NCI-H187 (cell line): Measurements from ENCODE around the gene ADD3.

ENCODE experiments used
- DNase-seq, 2 experiments: peaks; one replicate each; lab custom pipeline; 2025; lab: John Stamatoyannopoulos, UW

The ADD3 gene

DNA sequence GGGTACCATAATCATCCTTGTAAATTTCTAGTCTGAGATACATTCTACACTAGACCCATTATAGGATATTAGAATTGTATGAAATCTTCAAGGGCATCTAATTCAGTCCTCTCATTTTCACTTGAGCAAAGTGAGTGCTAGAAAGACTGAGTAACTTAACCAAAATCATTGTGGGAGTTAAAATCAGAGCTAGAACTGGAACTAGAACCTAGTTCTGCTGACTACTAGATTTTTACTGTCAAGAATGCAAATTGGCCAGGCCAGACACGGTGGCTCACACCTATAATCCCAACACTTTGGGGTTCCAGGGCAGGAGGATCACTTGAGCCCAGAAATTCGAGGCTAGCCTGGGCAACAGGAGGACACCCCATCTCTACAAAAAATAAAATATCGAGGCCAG lies 53.9 kb downstream of the ADD3 start:
- DNase-seq, result no peak

DNA sequence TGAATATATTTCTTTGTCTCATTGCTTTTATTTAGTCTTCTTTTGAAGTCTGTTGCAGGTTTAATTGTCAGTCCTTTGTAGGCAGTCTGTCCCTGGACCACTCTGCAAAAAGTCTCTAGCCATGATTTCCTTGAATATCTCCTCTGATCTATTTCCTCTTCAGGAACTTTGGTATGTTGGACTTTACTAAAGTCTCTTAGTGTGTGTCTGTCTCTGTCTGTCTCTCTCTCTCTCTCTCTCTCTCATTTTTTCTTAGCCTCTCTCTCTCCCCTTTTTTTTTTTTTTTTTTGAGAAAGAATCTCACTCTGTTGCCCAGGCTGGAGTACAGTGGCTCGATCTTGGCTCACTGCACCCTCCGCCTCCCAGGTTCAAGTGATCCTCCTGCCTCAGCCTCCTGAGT lies 57.5 kb downstream of the ADD3 start:
- no peak for DNase-seq

GRCh38 chr10:110067960-110068770 lies 60.4 kb downstream of the ADD3 start:
- DNase-seq, result no peak

GRCh38 chr10:110068780-110069179 lies 61.0 kb downstream of the ADD3 start:
- DNase-seq, result no peak

DNA sequence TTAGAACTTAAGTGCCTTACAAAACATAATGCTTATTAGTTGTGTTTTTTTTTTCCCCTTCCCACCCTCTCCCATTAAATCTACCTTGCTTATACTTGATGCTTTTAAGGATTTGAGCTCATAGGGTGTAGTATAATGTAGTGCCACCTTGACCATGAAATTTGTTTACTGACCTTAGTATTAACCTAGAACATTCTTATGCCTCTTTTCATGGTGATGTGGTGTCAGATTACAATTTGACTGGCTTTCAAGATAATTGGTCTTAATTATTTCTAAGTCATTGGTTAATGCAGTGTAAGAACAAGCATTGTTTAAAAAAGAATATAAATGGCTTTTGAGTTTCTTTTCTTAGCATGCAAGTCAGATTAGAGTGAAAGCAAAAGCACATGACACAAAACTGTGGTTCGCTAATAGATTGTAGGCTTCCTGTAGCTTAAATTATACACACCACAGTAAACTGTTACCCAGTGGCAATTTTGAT lies 61.8 kb downstream of the ADD3 start:
- DNase-seq, result no peak

- DNase-seq, result no peak
These were observed 66.1 kb downstream of the ADD3 start for GRCh38 chr10:110073896-110074295.

DNA sequence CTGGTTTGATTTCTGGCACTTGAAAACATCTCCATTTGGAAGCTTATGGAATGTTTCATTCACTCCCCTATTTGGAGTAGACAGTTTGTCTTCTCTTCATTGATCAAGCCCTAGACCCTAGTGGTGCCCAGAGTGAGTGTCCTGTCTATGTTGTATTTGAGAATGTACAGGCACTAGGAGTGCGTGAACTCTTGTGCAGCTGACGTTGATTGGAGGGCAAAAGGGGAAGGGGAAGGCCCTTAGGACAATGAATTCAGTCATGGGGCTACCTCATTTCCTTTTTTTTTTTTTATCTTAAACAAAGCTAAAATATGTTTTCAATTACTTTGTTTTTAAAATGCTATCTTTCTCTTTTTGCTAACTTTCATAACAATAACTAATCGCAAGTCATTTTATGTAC lies 66.5 kb downstream of the ADD3 start:
- DNase-seq, result no peak

DNA sequence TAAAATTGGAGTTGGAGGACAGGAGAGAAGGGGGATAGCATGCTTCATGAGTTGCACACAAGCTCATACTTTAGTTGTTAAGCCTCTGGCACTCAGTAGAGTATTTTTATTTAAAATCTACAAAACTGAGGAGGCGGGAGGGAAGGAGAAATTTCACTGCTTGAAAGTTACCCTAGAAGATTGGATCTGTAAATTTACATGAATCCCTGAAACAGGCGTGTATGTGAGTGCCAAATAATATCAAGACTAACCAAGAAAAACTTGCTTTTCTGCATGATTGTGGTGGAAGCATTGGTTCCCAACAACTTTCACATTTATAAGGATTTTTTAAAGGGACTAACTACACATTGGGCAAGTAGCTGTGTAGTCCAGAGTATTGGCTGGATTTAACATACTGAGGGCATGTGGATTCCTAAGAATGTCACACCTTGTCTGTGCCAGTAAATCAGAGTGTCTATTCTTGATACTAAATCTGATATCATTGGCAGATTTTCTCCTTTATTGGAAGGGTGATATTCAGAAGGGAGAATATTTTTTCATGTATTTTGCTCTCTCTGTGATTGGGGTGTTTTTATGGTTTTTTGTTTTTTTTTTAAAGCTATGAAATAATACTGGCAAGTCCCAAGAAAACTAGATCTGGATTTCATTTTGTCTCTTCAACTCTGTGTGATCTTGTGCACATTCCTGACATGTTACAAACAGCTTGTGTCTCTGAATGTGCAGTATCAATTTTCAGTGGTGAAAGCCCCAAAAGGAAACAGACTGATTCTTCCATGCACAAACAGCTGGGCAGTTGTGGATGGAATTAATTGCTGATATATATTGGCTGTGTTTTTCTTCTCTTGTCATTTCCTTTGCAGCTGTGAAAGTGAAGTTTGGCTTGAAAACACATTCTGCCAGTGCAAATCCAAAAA lies 67.2 kb downstream of the ADD3 start:
- DNase-seq, result no peak

GRCh38 chr10:110075686-110076085 lies 67.9 kb downstream of the ADD3 start:
- no peak for DNase-seq

GRCh38 chr10:110076559-110077318 lies 69.0 kb downstream of the ADD3 start:
- no peak for DNase-seq

DNA sequence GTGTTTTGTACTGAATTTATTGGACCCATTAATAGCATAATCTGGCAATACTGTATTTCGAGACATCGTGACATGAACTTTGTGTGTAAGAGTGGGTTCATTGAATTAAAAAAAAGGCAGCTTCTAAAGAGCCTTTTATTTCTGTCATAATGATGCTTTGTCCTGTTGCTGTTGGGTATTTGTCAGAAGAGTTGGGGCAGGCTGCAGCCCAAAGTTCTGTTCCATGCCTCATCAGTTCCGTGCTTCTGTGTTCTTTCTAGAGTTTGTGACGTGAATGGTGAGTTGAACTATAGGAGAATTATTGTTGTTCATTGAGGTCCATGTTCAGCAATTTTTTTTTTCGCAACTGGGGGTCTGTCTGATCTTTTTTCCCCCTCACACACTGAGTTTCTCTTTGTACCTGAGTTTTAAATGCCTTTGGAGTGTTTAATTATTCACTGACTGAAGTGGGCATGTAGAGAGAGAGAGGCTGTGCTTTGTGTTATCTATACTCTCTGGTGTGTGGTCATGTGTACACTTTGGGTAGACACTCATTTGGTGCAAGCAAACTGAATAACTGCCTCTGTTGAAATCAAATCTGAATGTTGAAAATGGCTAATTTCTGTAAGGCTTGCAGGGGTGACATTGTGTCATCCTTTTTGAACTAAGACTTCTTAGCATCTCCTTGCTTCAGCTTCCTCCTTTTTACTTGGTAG lies 69.8 kb downstream of the ADD3 start:
- DNase-seq, result no peak

GRCh38 chr10:110078317-110078716 lies 70.5 kb downstream of the ADD3 start:
- DNase-seq, result no peak

DNA sequence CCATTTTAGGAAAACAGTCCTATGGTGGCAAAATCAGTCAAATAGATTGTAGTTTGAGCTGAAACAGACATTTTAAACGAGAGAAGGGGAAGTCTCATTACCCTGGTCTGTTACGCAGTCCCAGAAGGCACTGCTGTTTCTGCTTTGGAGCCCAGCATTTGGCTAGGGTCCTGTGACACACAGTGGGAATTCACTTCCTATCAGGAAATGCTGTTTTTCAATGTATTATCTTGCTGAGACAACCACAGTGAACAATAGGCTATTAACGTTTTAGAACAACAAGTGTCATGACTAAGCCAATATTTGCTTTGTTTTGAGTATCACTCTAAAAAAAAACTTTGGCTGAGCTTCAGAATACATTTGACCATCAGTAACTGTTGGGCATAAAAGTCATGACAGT lies 74.1 kb downstream of the ADD3 start:
- no peak for DNase-seq

DNA sequence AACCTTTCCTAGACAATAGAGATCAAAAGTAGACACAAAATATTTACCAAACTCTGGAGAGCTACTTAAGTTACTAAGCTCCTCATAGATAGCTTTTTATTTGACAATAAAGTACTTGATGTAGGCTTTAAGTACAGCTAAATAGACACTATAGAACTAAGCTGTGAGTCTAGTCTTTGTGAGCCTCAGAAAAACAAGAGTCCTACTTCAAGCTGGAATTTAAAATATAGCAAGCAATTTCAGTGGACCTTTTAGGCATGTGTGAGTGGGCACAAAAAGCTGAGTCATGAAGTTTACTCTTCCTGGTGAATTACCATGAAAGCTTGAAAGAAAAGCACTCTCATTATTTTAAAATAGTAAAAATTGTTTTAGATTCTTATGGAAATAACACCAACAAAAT lies 76.1 kb downstream of the ADD3 start:
- peak in 1 of 2 experiments; percentile 12 for DNase-seq

GRCh38 chr10:110087682-110088081 lies 79.9 kb downstream of the ADD3 start:
- no peak for DNase-seq

DNA sequence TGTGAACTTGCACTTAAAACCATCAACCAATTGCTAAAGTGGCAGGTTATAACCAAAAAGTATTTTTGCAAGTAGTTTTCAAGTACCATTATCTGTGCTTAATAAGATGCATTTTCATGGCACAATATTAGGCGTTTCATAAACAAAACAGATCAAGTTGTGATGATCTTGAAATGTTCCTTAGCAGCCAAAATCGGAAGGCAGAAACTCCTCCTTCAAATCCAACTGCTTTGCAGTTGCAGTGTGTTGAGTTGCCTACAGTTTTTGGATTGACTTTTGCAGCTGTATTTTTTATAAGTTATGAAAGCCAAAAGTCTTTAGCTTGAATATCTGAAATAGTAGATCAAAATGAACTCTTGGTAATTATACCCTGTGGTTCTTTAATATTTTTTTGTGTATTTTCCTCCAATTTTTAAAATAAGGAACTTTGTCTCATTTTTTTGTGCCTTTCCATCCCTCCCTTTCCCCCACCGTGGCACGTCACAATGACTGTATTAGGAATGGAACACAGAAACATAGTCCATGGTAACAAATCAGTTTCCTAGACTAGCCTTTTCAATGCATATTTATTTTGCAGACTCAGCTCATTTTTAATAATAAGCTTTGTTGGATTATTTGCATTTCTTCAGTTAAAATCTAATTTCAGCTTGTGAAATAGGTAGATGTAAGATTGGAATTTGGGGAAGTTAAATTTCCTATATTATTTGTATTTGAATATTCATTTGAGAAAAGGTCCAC lies 80.8 kb downstream of the ADD3 start:
- no peak for DNase-seq

DNA sequence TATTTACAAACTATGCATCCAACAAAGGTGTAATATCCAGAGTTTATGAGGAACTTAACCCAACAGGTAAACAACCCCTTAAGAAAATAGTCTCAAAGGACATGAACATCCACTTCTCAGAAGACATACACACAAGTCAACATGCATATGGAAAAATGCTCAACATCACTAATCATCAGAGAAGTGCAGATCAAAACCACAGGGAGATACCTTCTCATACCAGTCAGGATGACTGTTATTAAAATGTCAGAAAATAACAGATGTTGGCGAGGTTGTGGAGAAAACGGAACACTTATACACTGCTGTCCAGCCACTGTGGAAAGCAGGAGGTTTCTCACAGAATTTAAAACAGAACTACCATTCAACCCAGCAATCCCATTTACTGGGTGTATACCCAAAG lies 84.0 kb downstream of the ADD3 start:
- no peak for DNase-seq

- DNase-seq, result no peak
These were observed 85.9 kb downstream of the ADD3 start for GRCh38 chr10:110093722-110094121.

GRCh38 chr10:110094786-110095185 lies 87.0 kb downstream of the ADD3 start:
- DNase-seq, result no peak

DNA sequence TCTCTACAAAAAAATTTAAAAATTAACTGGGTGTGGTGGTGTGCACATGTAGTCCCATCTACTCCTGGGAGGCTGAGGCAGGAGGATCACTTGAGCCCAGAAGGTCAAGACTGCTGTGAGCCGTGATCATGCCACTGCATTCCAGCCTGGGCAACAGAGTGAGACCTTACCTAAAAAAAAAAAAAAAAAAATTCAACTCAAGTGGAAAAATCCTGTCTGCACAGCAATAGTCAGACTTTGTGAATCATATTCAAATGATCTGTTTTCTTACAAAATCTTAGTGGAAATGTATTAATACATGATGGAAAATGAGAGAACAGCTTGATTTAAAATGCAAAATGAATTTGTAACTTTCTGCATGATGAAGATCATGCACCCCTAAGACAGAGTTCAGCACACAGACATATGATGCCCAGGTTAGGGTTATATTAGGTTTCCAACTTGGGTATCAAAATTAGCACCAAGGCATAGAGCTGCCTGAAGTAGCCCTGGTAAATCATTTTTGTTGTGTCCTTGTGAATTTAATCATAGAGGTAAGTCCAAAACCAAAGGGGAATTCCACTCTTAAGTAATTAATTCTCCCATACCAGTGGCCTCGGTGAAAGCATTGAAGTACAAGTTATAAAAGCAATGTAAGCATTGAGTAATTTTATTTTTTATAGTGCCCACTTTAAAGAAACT lies 93.8 kb downstream of the ADD3 start:
- no peak for DNase-seq
